Measurements from ENCODE around the gene P2RX7. TPM values are rescaled to one million over a fixed set of nuclear protein-coding genes. Genes with fewer than 3 reads are reported as not detected.

The P2RX7 gene
- total and polyA plus RNA-seq, 2 donors (not counting 1 experiment from before 2014, with no cell fraction given), result 1.9 to 17.2 TPM

DNA sequence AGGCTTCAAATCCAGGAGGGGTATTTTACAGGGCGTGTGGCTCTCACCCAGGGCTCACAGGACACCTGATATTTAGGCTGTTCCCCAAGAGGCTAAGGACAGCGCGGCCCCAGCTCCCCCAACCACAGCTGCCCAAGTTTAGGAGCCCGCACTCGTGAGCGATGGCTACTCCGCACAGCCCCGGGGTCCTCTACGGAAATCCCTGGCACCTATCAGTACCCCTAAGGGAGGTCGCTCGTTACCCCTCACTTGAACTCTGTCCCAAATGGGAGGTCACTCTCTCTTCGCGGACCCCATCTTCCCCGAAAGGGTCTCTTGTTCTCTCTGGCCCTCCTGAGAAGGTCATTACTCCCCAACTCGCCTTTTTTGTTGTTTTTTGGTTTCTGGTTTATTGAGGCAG, 76.5 kb downstream of the P2RX7 start:
- H3K9ac ChIP-seq (ENCODE audit: insufficient read depth, low read length), result no peak overlapping the region
- TF ChIP-seq, protein P1, sequence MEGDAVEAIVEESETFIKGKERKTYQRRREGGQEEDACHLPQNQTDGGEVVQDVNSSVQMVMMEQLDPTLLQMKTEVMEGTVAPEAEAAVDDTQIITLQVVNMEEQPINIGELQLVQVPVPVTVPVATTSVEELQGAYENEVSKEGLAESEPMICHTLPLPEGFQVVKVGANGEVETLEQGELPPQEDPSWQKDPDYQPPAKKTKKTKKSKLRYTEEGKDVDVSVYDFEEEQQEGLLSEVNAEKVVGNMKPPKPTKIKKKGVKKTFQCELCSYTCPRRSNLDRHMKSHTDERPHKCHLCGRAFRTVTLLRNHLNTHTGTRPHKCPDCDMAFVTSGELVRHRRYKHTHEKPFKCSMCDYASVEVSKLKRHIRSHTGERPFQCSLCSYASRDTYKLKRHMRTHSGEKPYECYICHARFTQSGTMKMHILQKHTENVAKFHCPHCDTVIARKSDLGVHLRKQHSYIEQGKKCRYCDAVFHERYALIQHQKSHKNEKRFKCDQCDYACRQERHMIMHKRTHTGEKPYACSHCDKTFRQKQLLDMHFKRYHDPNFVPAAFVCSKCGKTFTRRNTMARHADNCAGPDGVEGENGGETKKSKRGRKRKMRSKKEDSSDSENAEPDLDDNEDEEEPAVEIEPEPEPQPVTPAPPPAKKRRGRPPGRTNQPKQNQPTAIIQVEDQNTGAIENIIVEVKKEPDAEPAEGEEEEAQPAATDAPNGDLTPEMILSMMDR (conservative IDR thresholded peaks at IDR 0.05 in 1 of 2, IDR thresholded peaks at IDR 0.05 in 1 of 2; ENCODE audit: low read depth in 1 of 2, low read length in 2 of 2), result no peak
- no peak for TF ChIP-seq EZH2 (IDR thresholded peaks at IDR 0.05; ENCODE audit: low read length, missing control alignments)
- peaks cover 3% of the 10 kb centered on the region for H3K4me1 ChIP-seq (ENCODE audit: control insufficient read depth, extremely low read depth, insufficient read depth, low read length)
- no peaks in the 10 kb centered on the region for H3K27me3 ChIP-seq (ENCODE audit: control insufficient read depth, insufficient read depth, low read length)
- H3K36me3 ChIP-seq (ENCODE audit: control insufficient read depth, insufficient read depth, low read length), result peaks cover 1% of the 10 kb centered on the region
- H3K27ac ChIP-seq (ENCODE audit: insufficient read depth, low read length), result no peak overlapping the region
- no peak for DNase-seq (ENCODE audit: low read depth in 2 of 2)
- no peaks in the 10 kb centered on the region for H4K20me1 ChIP-seq (ENCODE audit: control insufficient read depth, extremely low read depth, insufficient read depth, low read length)
- no peaks in the 10 kb centered on the region for H3K9me3 ChIP-seq (ENCODE audit: control insufficient read depth, insufficient read depth, low read depth, low read length)
- peaks cover 1% of the 10 kb centered on the region for H3K79me2 ChIP-seq (ENCODE audit: control insufficient read depth, insufficient read depth, low read length)
- no peak overlapping the region for H3K4me2 ChIP-seq (ENCODE audit: extremely low read depth, insufficient read depth, low read length)
- peak overlapping the region in 1 of 4 experiments; percentile 71 for H3K4me3 ChIP-seq (replicated peaks in 1 of 4; ENCODE audit: control extremely low read depth in 1 of 4, insufficient read depth in 1 of 4, low read depth in 3 of 4, low read length in 4 of 4)
- H2AFZ ChIP-seq (ENCODE audit: low read length), result no peak overlapping the region

DNA sequence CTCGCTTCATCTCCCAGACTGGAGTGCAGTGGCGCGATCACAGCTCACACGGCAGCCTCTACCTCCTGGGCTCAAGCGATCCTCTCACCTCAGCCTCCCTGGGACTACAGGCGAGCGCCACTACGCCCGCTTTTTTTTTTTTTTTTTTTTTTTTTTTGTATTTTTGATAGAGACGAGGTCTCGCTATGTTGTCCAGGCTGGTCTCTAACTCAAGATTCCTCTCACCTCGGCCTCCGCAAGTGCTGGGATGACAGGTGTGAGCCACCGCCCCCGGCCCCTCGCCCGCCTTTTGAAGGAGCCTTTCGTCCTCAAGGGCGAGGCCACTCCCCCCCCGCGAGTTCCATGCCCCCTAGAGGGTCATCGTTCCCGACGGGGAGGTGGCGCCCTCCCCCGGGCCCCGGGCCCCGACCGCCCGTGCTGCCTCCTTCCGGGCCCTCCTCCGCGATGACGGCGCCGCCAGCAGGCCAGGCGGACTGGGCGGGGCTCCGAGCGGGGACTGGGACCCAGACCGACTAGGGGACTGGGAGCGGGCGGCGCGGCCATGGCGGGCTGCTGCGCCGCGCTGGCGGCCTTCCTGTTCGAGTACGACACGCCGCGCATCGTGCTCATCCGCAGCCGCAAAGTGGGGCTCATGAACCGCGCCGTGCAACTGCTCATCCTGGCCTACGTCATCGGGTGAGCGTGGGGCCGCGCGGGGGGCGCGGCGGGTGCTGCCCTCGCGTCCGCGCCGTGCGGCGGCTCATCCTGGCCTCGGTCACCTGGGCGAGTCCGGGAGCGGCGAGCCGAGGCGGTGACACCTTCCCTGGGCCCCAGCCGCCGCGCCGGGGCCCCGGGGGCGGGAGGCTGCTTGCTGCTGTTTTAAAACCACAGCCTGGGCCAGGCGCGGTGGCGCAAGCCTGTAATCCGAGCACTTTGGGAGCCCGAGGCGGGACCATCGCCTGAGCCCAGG, 77.2 kb downstream of the P2RX7 start, which contains the start of gene P2RX4:
P2RX4 (plus strand) TSS at position 506 of the 949 bp plus-strand sequence; CDS start at position 542, 36 bp downstream.
- Histone ChIP-seq H3K4me1 (ENCODE audit: control insufficient read depth, extremely low read depth, insufficient read depth, low read length) (peaks cover 5% of the 10 kb centered on the region), H3K9ac (ENCODE audit: insufficient read depth, low read length) (peak within 1 kb of the TSS; percentile 91), H3K9me3 (ENCODE audit: control insufficient read depth, insufficient read depth, low read depth, low read length) (no peaks in the 10 kb centered on the region), H3K4me3 (replicated peaks in 1 of 4; ENCODE audit: control extremely low read depth in 1 of 4, insufficient read depth in 1 of 4, low read depth in 3 of 4, low read length in 4 of 4) (peak within 1 kb of the TSS; percentile 53 to 71 (median 62)), H3K27ac (ENCODE audit: insufficient read depth, low read length) (peak within 1 kb of the TSS; percentile 66), H3K36me3 (ENCODE audit: control insufficient read depth, insufficient read depth, low read length) (peaks cover 1% of the 10 kb centered on the region), H3K27me3 (ENCODE audit: control insufficient read depth, insufficient read depth, low read length) (no peaks in the 10 kb centered on the region), H2AFZ (ENCODE audit: low read length) (peak within 1 kb of the TSS; percentile 71), H3K79me2 (ENCODE audit: control insufficient read depth, insufficient read depth, low read length) (peaks cover 1% of the 10 kb centered on the region), H4K20me1 (ENCODE audit: control insufficient read depth, extremely low read depth, insufficient read depth, low read length) (no peaks in the 10 kb centered on the region), H3K4me2 (ENCODE audit: extremely low read depth, insufficient read depth, low read length) (peak within 1 kb of the TSS; percentile 57)
- TF ChIP-seq EZH2 (IDR thresholded peaks at IDR 0.05; ENCODE audit: low read length, missing control alignments), result no peak
- TF ChIP-seq, protein P1 (conservative IDR thresholded peaks at IDR 0.05 in 1 of 2, IDR thresholded peaks at IDR 0.05 in 1 of 2; ENCODE audit: low read depth in 1 of 2, low read length in 2 of 2), result no peak
- peak; percentile 63 to 77 for DNase-seq (ENCODE audit: low read depth in 2 of 2)

DNA sequence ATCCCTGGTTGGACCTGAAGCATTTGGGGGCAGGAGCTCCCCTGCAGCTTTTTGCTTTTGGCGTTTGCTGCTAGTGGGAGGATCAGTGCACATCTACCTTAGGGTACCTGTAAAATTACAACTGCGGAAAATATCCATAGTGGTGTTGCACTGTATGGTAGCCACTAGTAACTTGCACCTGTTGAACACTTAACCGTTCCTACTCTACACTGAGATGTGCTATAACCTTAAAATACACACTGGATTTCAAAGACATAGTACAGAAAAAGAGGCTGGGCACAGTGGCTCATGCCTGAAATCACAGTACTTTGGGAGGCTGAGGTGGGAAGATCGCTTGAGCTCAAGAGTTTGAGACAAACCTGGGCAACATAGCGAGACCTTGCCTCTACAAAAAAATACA, 80.2 kb downstream of the P2RX7 start:
- Histone ChIP-seq H3K4me1 (ENCODE audit: control insufficient read depth, extremely low read depth, insufficient read depth, low read length) (peaks cover 9% of the 10 kb centered on the region), H4K20me1 (ENCODE audit: control insufficient read depth, extremely low read depth, insufficient read depth, low read length) (no peaks in the 10 kb centered on the region), H3K4me3 (replicated peaks in 1 of 4; ENCODE audit: control extremely low read depth in 1 of 4, insufficient read depth in 1 of 4, low read depth in 3 of 4, low read length in 4 of 4) (no peak overlapping the region), H3K4me2 (ENCODE audit: extremely low read depth, insufficient read depth, low read length) (no peak overlapping the region), H3K9ac (ENCODE audit: insufficient read depth, low read length) (no peak overlapping the region), H3K27ac (ENCODE audit: insufficient read depth, low read length) (no peak overlapping the region), H2AFZ (ENCODE audit: low read length) (no peak overlapping the region), H3K9me3 (ENCODE audit: control insufficient read depth, insufficient read depth, low read depth, low read length) (no peaks in the 10 kb centered on the region), H3K27me3 (ENCODE audit: control insufficient read depth, insufficient read depth, low read length) (no peaks in the 10 kb centered on the region), H3K36me3 (ENCODE audit: control insufficient read depth, insufficient read depth, low read length) (peaks cover 3% of the 10 kb centered on the region), H3K79me2 (ENCODE audit: control insufficient read depth, insufficient read depth, low read length) (peaks cover 1% of the 10 kb centered on the region)
- DNase-seq (ENCODE audit: low read depth in 2 of 2), result no peak
- no peak for TF ChIP-seq EZH2 (IDR thresholded peaks at IDR 0.05; ENCODE audit: low read length, missing control alignments)
- TF ChIP-seq, protein P1 (conservative IDR thresholded peaks at IDR 0.05 in 1 of 2, IDR thresholded peaks at IDR 0.05 in 1 of 2; ENCODE audit: low read depth in 1 of 2, low read length in 2 of 2), result no peak
